Endothelial cell of umbilical vein (primary cell): ENCODE results near the gene KATNB1. TPM values are rescaled to one million over a fixed set of nuclear protein-coding genes. Genes with fewer than 3 reads are reported as not detected.

ENCODE experiments used
- BruUV-seq: library from RNA; stranded (reverse); fragments of 400-500 nt; replicated peaks from 2 replicates; lab custom pipeline; 2021; lab: Mats Ljungman, UMichigan
- CTCF ChIA-PET: fragments of 300-600, 350-600 bp; sonication (Branson Sonifier 250); formaldehyde crosslinking; loops from one replicate; lab custom pipeline; 2021; ENCODE audit warnings: antibody characterized with exemption, inconsistent platforms; lab: Charles Lee
- POLR2A ChIA-PET: fragments of 300-600, 350-600 bp; sonication (Branson Sonifier 250); formaldehyde crosslinking; loops from one replicate; lab custom pipeline; 2021; ENCODE audit warnings: antibody characterized with exemption, inconsistent platforms; lab: Charles Lee
- DNase-seq: peaks from one replicate; pipeline ENCODE4 v3.0.0-alpha.2; 2011; ENCODE audit warnings: low read depth, low spot score
- FAIRE-seq: peaks from 2 replicates; lab custom pipeline; 2011; peaks lifted over from hg19 to GRCh38; lab: Jason Lieb, UNC
- H2AFZ ChIP-seq: 2 replicates; pipeline ENCODE4 v1.6.0; 2012; ENCODE audit warnings: low read depth, low read length, control low read depth, inconsistent platforms
- H3K27ac ChIP-seq: 2 replicates; pipeline ENCODE4 v1.5.1; 2011; ENCODE audit warnings: low read depth, mild to moderate bottlenecking, control low read depth, low read length, moderate library complexity; ENCODE audit not compliant: insufficient read depth
- H3K27me3 ChIP-seq, 2 experiments: 2 replicates each; pipeline versions ENCODE4 v1.6.0 to v1.6.1; 2011; ENCODE audit warnings: low read length in 2 of 2, mixed read lengths in 1 of 2; ENCODE audit not compliant: control insufficient read depth in 2 of 2, insufficient read depth in 2 of 2
- H3K36me3 ChIP-seq, 2 experiments: 2 replicates in 1 of 2; 3 replicates in 1 of 2; pipeline ENCODE4 v1.5.1; 2011; ENCODE audit warnings: low read length in 2 of 2, mild to moderate bottlenecking in 1 of 2, moderate library complexity in 1 of 2; ENCODE audit not compliant: control insufficient read depth in 2 of 2, insufficient read depth in 2 of 2; ENCODE audit errors: extremely low read depth in 1 of 2
- H3K4me1 ChIP-seq: 3 replicates; pipeline ENCODE4 v1.5.1; 2011; ENCODE audit warnings: mild to moderate bottlenecking, low read length; ENCODE audit not compliant: control insufficient read depth, insufficient read depth; ENCODE audit errors: extremely low read depth
- H3K4me2 ChIP-seq: 2 replicates; pipeline ENCODE4 v1.6.1; 2011; ENCODE audit warnings: low read length, control low read depth, mixed read lengths; ENCODE audit not compliant: insufficient read depth
- H3K4me3 ChIP-seq, 3 experiments: fragments of 200-600 bp in 1 of 3; sonication (generic), shearing (Covaris generic) in 1 of 3; replicated peaks in 1 of 3; 2 replicates each; pipeline ENCODE4 v1.5.1; 2011 to 2016; ENCODE audit warnings: control low read depth in 3 of 3, low read length in 3 of 3, mild to moderate bottlenecking in 2 of 3, inconsistent platforms in 1 of 3, low read depth in 1 of 3, moderate library complexity in 1 of 3; ENCODE audit not compliant: insufficient read depth in 1 of 3
- H3K79me2 ChIP-seq: 2 replicates; pipeline ENCODE4 v1.6.0; 2012; ENCODE audit warnings: low read length, inconsistent platforms; ENCODE audit not compliant: control insufficient read depth, insufficient read depth
- H3K9ac ChIP-seq: replicated peaks from 2 replicates; pipeline ENCODE3; 2011; ENCODE audit warnings: low read length, control low read depth; ENCODE audit not compliant: insufficient read depth; ENCODE audit errors: extremely low read depth
- H3K9me1 ChIP-seq: replicated peaks from 3 replicates; pipeline ENCODE4 v1.6.0; 2011; ENCODE audit warnings: mild to moderate bottlenecking, low read length; ENCODE audit not compliant: control insufficient read depth, insufficient read depth; ENCODE audit errors: extremely low read depth
- H3K9me3 ChIP-seq: replicated peaks from 2 replicates; pipeline ENCODE4 v1.5.1; 2012; ENCODE audit warnings: low read length, inconsistent platforms; ENCODE audit not compliant: control insufficient read depth, insufficient read depth
- H4K20me1 ChIP-seq: replicated peaks from 2 replicates; pipeline ENCODE3; 2011; ENCODE audit warnings: mild to moderate bottlenecking, low read length; ENCODE audit not compliant: control insufficient read depth, insufficient read depth; ENCODE audit errors: extremely low read depth
- CTCF ChIP-seq, 2 donors: IDR thresholded peaks; 1 replicate in 1 of 2; 2 replicates in 1 of 2; pipeline ENCODE4 v1.5.1; 2011; ENCODE audit warnings: low read length in 2 of 2, mild to moderate bottlenecking in 2 of 2, moderate library complexity in 2 of 2, control low read depth in 1 of 2, inconsistent platforms in 1 of 2, low read depth in 1 of 2; ENCODE audit not compliant: insufficient read depth in 1 of 2; ENCODE audit errors: extremely low read depth in 1 of 2
- EZH2 ChIP-seq: IDR thresholded peaks from 2 replicates; pipeline ENCODE4 v1.6.1; 2012; ENCODE audit warnings: borderline replicate concordance, low read depth, mild to moderate bottlenecking, moderate library complexity, low read length, inconsistent platforms; ENCODE audit not compliant: severe bottlenecking
- JUN ChIP-seq: IDR thresholded peaks from 2 replicates; pipeline ENCODE4 v1.6.1; 2011; ENCODE audit warnings: borderline replicate concordance, low read depth; ENCODE audit not compliant: insufficient read length, insufficient read depth
- MYC ChIP-seq: IDR thresholded peaks from one replicate; pipeline ENCODE4 v1.6.1; 2011; ENCODE audit warnings: mild to moderate bottlenecking, low read depth, low read length
- POLR2A ChIP-seq: IDR thresholded peaks from 2 replicates; pipeline ENCODE4 v1.6.1; 2012; ENCODE audit warnings: low read depth, mild to moderate bottlenecking, control low read depth, low read length
- POLR2AphosphoS5 ChIP-seq: IDR thresholded peaks from 2 replicates; pipeline ENCODE4 v1.6.1; 2012; ENCODE audit warnings: low read depth, mild to moderate bottlenecking, control low read depth, low read length, moderate library complexity; ENCODE audit not compliant: insufficient read depth
- dilution Hi-C: fragments of 300-500 bp; cut with MboI; formaldehyde crosslinking; loops from one replicate; pipeline ENCODE4 v1.15.0; 2019; ENCODE audit warnings: low sequenced_read_pairs; ENCODE audit not compliant: extremely low pct_ligation_motif_present
- intact Hi-C: fragments of 100-400 bp; cut with micrococcal nuclease; formaldehyde crosslinking; loops from one replicate; pipeline ENCODE4 v1.10.0; 2022
- polyA plus RNA-seq, 4 experiments: library from polyadenylated mRNA; depleted of rRNA in 3 of 4; stranded (reverse) in 3 of 4; unstranded in 1 of 4; fragments of >200 nt; gene quantifications; 2 replicates each; pipeline versions ENCODE4 v1.2.1 to v1.2.3, GENCODE V29; 2011 to 2012; ENCODE audit warnings: missing spikeins in 1 of 4
- total RNA-seq: library from RNA; stranded (reverse); gene quantifications from 2 replicates; pipeline ENCODE4 v1.2.3, GENCODE V29; 2021

KATNB1 gene
- total and polyA plus RNA-seq, 2 donors (not counting 3 experiments of a cell fraction or from before 2014, with no cell fraction given), result 25.9 to 35.9 TPM

DNA sequence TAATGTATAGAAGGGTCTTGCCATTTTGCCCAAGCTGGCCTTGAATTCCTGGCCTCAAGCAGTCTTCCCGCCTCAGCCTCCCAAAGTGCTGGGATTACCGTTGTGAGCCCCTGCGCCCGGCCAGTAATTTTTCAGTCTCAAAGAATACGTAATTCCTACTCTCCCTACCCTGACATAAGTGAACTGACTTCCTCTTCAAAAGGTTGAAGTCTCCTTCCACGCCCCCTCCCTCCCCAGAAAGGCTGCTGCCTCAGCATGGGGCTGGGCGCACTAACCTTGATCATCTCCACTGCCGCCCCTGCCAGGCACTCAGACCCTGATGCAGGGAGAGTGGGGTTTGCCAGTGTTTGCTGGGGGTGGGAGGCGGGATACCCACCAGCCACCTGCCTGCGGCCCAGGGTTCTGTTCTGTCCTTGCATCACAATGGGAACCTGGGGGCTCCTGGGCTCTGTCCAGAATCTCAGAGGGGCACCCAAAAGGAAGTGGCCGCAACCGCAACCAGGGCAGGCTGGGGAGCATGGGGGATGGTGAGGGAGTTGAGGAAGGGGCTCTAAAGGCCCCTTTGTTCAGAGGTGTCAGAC, 39.2 kb downstream of the KATNB1 start:
- intact Hi-C loops (no loop called here), dilution Hi-C loops (no loop called here)
- Histone ChIP-seq H3K4me2 (no peak overlapping the region), H3K4me3 (no peak overlapping the region), H2AFZ (no peak overlapping the region), H4K20me1 (no peaks in the 10 kb centered on the region), H3K79me2 (no peaks in the 10 kb centered on the region), H3K27ac (no peak overlapping the region), H3K36me3 (peaks cover 3 to 17% of the 10 kb centered on the region in 2 experiments), H3K27me3 (no peaks in the 10 kb centered on the region), H3K4me1 (no peaks in the 10 kb centered on the region), H3K9me3 (no peaks in the 10 kb centered on the region), H3K9me1 (no peaks in the 10 kb centered on the region), H3K9ac (no peak overlapping the region)
- no peak for DNase-seq
- ChIA-PET POLR2A (no interaction called here), CTCF (interaction anchor here (1.4 to 1.6 kb wide), 3 partner anchors 10 to 20 kb away, joined by 3 to 4 read pairs (median 4); no protein-coding TSS in a partner anchor)
- TF ChIP-seq EZH2 (no peak), MYC (no peak), JUN (no peak), POLR2AphosphoS5 (no peak)
- no TSS peak for BruUV-seq
- FAIRE-seq, result no peak

GRCh38 chr16:57775661-57776469, 40.3 kb downstream of the KATNB1 start:
- H4K20me1 ChIP-seq, result no peaks in the 10 kb centered on the region
- CTCF ChIA-PET, result interaction anchor here (1.8 to 2.3 kb wide), 2 partner anchors 10 to 88 kb away, joined by 4 to 7 read pairs; no protein-coding TSS in a partner anchor

More at GRCh38 chr16:57775661-57776469, 40.3 kb downstream of the KATNB1 start:
- Histone ChIP-seq H2AFZ (no peak overlapping the region), H3K9me1 (no peaks in the 10 kb centered on the region), H3K27ac (no peak overlapping the region), H3K36me3 (peaks cover 3 to 9% of the 10 kb centered on the region in 2 experiments), H3K79me2 (no peaks in the 10 kb centered on the region), H3K4me1 (no peaks in the 10 kb centered on the region), H3K4me3 (no peak overlapping the region), H3K9me3 (no peaks in the 10 kb centered on the region), H3K27me3 (no peaks in the 10 kb centered on the region), H3K9ac (no peak overlapping the region), H3K4me2 (no peak overlapping the region)
- POLR2A ChIA-PET, result no interaction called here
- TF ChIP-seq JUN (no peak), CTCF (IDR thresholded peaks at IDR 0.05; ENCODE audit: extremely low read depth in 1 of 2, insufficient read depth in 1 of 2, low read depth in 1 of 2, low read length in 2 of 2) (peak in 1 of 2 donors; percentile 1), POLR2A (no peak)
- no peak for FAIRE-seq
- intact Hi-C loops (no loop called here), dilution Hi-C loops (no loop called here)
- DNase-seq, result no peak
- no TSS peak for BruUV-seq
